Occipital lobe (tissue), 3 donors: ENCODE data around the gene ARHGEF1. TPM values are rescaled to one million over a fixed set of nuclear protein-coding genes. Genes with fewer than 3 reads are reported as not detected.

ENCODE experiments used
- DNase-seq: peaks from one replicate; lab custom pipeline; 2025; lab: John Stamatoyannopoulos, UW
- small RNA-seq: library from RNA; depleted of rRNA; stranded (forward); fragments of <200 nt; gene quantifications from one replicate; pipeline ENCODE3, GENCODE V24; 2014
- total RNA-seq: library from RNA; depleted of rRNA; stranded (reverse); fragments of >200 nt; gene quantifications from one replicate; pipeline ENCODE4 v1.2.3, GENCODE V29; 2014

The ARHGEF1 gene
- total RNA-seq, 1 donor from 2014 or later = 8.7 TPM

- no peak for DNase-seq
Measured at GRCh38 chr19:41955521-41955920, 72.5 kb downstream of the ARHGEF1 start.

GRCh38 chr19:41956621-41957020 lies 73.6 kb downstream of the ARHGEF1 start:
- DNase-seq = no peak

Small RNA genes within 50 kb of the gene (small RNA-seq; reads per million reads assigned to genes)
- gene MIR6797 = not detected

Other genes starting within 250 kb of the ARHGEF1 start
- not detected for gene CEACAM7, start 194.9 kb upstream of the ARHGEF1 start, total RNA-seq
- gene CEACAM5, start 174.6 kb upstream of the ARHGEF1 start, total RNA-seq = not detected
- gene CEACAM6, start 127.7 kb upstream of the ARHGEF1 start, total RNA-seq = not detected
- gene CEACAM3, start 86.6 kb upstream of the ARHGEF1 start, total RNA-seq = not detected
- not detected for gene LYPD4, start 38.5 kb upstream of the ARHGEF1 start, total RNA-seq
- gene DMRTC2, start 38.1 kb upstream of the ARHGEF1 start, total RNA-seq = not detected
- gene RPS19, start 22.9 kb upstream of the ARHGEF1 start, total RNA-seq = 405 TPM
- not detected for gene CD79A, start 5.9 kb upstream of the ARHGEF1 start, total RNA-seq
- gene ERFL, start 45.3 kb downstream of the ARHGEF1 start, total RNA-seq = not detected
- 69.3 TPM for gene RABAC1, start 76.1 kb downstream of the ARHGEF1 start, total RNA-seq
- 153 TPM for gene ATP1A3, start 111.0 kb downstream of the ARHGEF1 start, total RNA-seq
- 20.0 TPM for gene GRIK5, start 187.0 kb downstream of the ARHGEF1 start, total RNA-seq
- 11.1 TPM for gene ZNF574, start 193.0 kb downstream of the ARHGEF1 start, total RNA-seq
- gene POU2F2, start 249.3 kb downstream of the ARHGEF1 start, total RNA-seq = 3.0 TPM